ENCODE measurements around the gene PRLR.

GRCh38 chr5:35060236-35060635 lies 170.1 kb downstream of the PRLR start:
- TF ChIP-seq ELK1 (CRISPR knock-in tag; IDR thresholded peaks at IDR 0.05) (no peak), RFX7 (CRISPR knock-in tag; IDR thresholded peaks at IDR 0.05) (no peak), CLOCK (CRISPR knock-in tag; IDR thresholded peaks at IDR 0.05; ENCODE audit: borderline replicate concordance) (no peak), SRSF1 (IDR thresholded peaks at IDR 0.05; ENCODE audit: low read depth, low read length) (no peak), ETS1 (conservative IDR thresholded peaks at IDR 0.05; ENCODE audit: control insufficient read depth, low read depth, low read length) (no peak), FOXK2 (conservative IDR thresholded peaks at IDR 0.05 in 1 of 2, IDR thresholded peaks at IDR 0.05 in 1 of 2; ENCODE audit: low read depth in 2 of 2) (no peak)

Measured in K562 (cell line).